ENCODE measurements around the gene CCDC27.

The CCDC27 gene

GRCh38 chr1:3733883-3734589, 18.2 kb upstream of the CCDC27 start:
- Histone ChIP-seq H3K4me1 (ENCODE audit: insufficient read depth, low read length) (no peaks in the 10 kb centered on the region), H3K27me3 (ENCODE audit: insufficient read depth, low read length) (no peaks in the 10 kb centered on the region), H3K9me3 (ENCODE audit: insufficient read depth, low read depth, low read length) (no peaks in the 10 kb centered on the region), H3K27ac (ENCODE audit: low read length) (no peak overlapping the region), H3K36me3 (ENCODE audit: insufficient read depth, low read depth, low read length) (peaks cover 35% of the 10 kb centered on the region), H3K4me3 (ENCODE audit: low read length) (no peak overlapping the region), H3K9ac (ENCODE audit: low read depth, low read length) (no peak overlapping the region)

GRCh38 chr1:3734602-3735001, 17.6 kb upstream of the CCDC27 start:
- Histone ChIP-seq H3K9me3 (ENCODE audit: insufficient read depth, low read depth, low read length) (no peaks in the 10 kb centered on the region), H3K4me1 (ENCODE audit: insufficient read depth, low read length) (no peaks in the 10 kb centered on the region), H3K27ac (ENCODE audit: low read length) (no peak overlapping the region), H3K9ac (ENCODE audit: low read depth, low read length) (no peak overlapping the region), H3K36me3 (ENCODE audit: insufficient read depth, low read depth, low read length) (peaks cover 41% of the 10 kb centered on the region), H3K27me3 (ENCODE audit: insufficient read depth, low read length) (no peaks in the 10 kb centered on the region), H3K4me3 (ENCODE audit: low read length) (no peak overlapping the region)

- no peak overlapping the region for H3K4me3 ChIP-seq (ENCODE audit: low read length)
- no peaks in the 10 kb centered on the region for H3K27me3 ChIP-seq (ENCODE audit: insufficient read depth, low read length)
- no peaks in the 10 kb centered on the region for H3K4me1 ChIP-seq (ENCODE audit: insufficient read depth, low read length)
- H3K36me3 ChIP-seq (ENCODE audit: insufficient read depth, low read depth, low read length), result peaks cover 47% of the 10 kb centered on the region
- no peak overlapping the region for H3K27ac ChIP-seq (ENCODE audit: low read length)
- H3K9ac ChIP-seq (ENCODE audit: low read depth, low read length), result no peak overlapping the region
- no peaks in the 10 kb centered on the region for H3K9me3 ChIP-seq (ENCODE audit: insufficient read depth, low read depth, low read length)
These were observed 17.1 kb upstream of the CCDC27 start for GRCh38 chr1:3735027-3735681.

- Histone ChIP-seq H3K9ac (ENCODE audit: low read depth, low read length) (no peak overlapping the region), H3K36me3 (ENCODE audit: insufficient read depth, low read depth, low read length) (peaks cover 49% of the 10 kb centered on the region), H3K4me1 (ENCODE audit: insufficient read depth, low read length) (no peaks in the 10 kb centered on the region), H3K4me3 (ENCODE audit: low read length) (no peak overlapping the region), H3K27me3 (ENCODE audit: insufficient read depth, low read length) (no peaks in the 10 kb centered on the region), H3K9me3 (ENCODE audit: insufficient read depth, low read depth, low read length) (no peaks in the 10 kb centered on the region), H3K27ac (ENCODE audit: low read length) (no peak overlapping the region)
These were observed 16.6 kb upstream of the CCDC27 start for GRCh38 chr1:3735688-3736087.

- Histone ChIP-seq H3K9ac (ENCODE audit: low read depth, low read length) (no peak overlapping the region), H3K27me3 (ENCODE audit: insufficient read depth, low read length) (no peaks in the 10 kb centered on the region), H3K27ac (ENCODE audit: low read length) (no peak overlapping the region), H3K4me3 (ENCODE audit: low read length) (no peak overlapping the region), H3K36me3 (ENCODE audit: insufficient read depth, low read depth, low read length) (peaks cover 49% of the 10 kb centered on the region), H3K9me3 (ENCODE audit: insufficient read depth, low read depth, low read length) (no peaks in the 10 kb centered on the region), H3K4me1 (ENCODE audit: insufficient read depth, low read length) (no peaks in the 10 kb centered on the region)
These were observed 16.1 kb upstream of the CCDC27 start for GRCh38 chr1:3736131-3736561.

GRCh38 chr1:3736708-3737107, 15.5 kb upstream of the CCDC27 start:
- H3K9me3 ChIP-seq (ENCODE audit: insufficient read depth, low read depth, low read length), result no peaks in the 10 kb centered on the region
- H3K36me3 ChIP-seq (ENCODE audit: insufficient read depth, low read depth, low read length), result peaks cover 54% of the 10 kb centered on the region
- no peak overlapping the region for H3K9ac ChIP-seq (ENCODE audit: low read depth, low read length)
- no peak overlapping the region for H3K27ac ChIP-seq (ENCODE audit: low read length)
- no peak overlapping the region for H3K4me3 ChIP-seq (ENCODE audit: low read length)
- H3K4me1 ChIP-seq (ENCODE audit: insufficient read depth, low read length), result no peaks in the 10 kb centered on the region
- no peaks in the 10 kb centered on the region for H3K27me3 ChIP-seq (ENCODE audit: insufficient read depth, low read length)

- Histone ChIP-seq H3K4me3 (ENCODE audit: low read length) (no peak overlapping the region), H3K4me1 (ENCODE audit: insufficient read depth, low read length) (no peaks in the 10 kb centered on the region), H3K9me3 (ENCODE audit: insufficient read depth, low read depth, low read length) (no peaks in the 10 kb centered on the region), H3K27ac (ENCODE audit: low read length) (no peak overlapping the region), H3K36me3 (ENCODE audit: insufficient read depth, low read depth, low read length) (peaks cover 72% of the 10 kb centered on the region), H3K9ac (ENCODE audit: low read depth, low read length) (no peak overlapping the region), H3K27me3 (ENCODE audit: insufficient read depth, low read length) (no peaks in the 10 kb centered on the region)
These were observed 13.3 kb upstream of the CCDC27 start for GRCh38 chr1:3738943-3739342.

- no peaks in the 10 kb centered on the region for H3K27me3 ChIP-seq (ENCODE audit: insufficient read depth, low read length)
- no peak overlapping the region for H3K4me3 ChIP-seq (ENCODE audit: low read length)
- peaks cover 74% of the 10 kb centered on the region for H3K36me3 ChIP-seq (ENCODE audit: insufficient read depth, low read depth, low read length)
- H3K9me3 ChIP-seq (ENCODE audit: insufficient read depth, low read depth, low read length), result no peaks in the 10 kb centered on the region
- H3K4me1 ChIP-seq (ENCODE audit: insufficient read depth, low read length), result no peaks in the 10 kb centered on the region; the same call in 1 of the 2 replicates
- no peak overlapping the region for H3K27ac ChIP-seq (ENCODE audit: low read length)
- no peak overlapping the region for H3K9ac ChIP-seq (ENCODE audit: low read depth, low read length)
These were observed 12.2 kb upstream of the CCDC27 start for GRCh38 chr1:3740042-3740441.

- Histone ChIP-seq H3K27me3 (ENCODE audit: insufficient read depth, low read length) (no peaks in the 10 kb centered on the region), H3K9ac (ENCODE audit: low read depth, low read length) (no peak overlapping the region), H3K36me3 (ENCODE audit: insufficient read depth, low read depth, low read length) (peaks cover 75% of the 10 kb centered on the region), H3K4me3 (ENCODE audit: low read length) (no peak overlapping the region), H3K9me3 (ENCODE audit: insufficient read depth, low read depth, low read length) (no peaks in the 10 kb centered on the region), H3K27ac (ENCODE audit: low read length) (no peak overlapping the region), H3K4me1 (ENCODE audit: insufficient read depth, low read length) (peaks cover 6% of the 10 kb centered on the region; the same call in 1 of the 2 replicates)
These were observed 11.5 kb upstream of the CCDC27 start for GRCh38 chr1:3740752-3741151.

- no peak overlapping the region for H3K9ac ChIP-seq (ENCODE audit: low read depth, low read length)
- no peak overlapping the region for H3K27ac ChIP-seq (ENCODE audit: low read length)
- no peaks in the 10 kb centered on the region for H3K9me3 ChIP-seq (ENCODE audit: insufficient read depth, low read depth, low read length)
- no peaks in the 10 kb centered on the region for H3K27me3 ChIP-seq (ENCODE audit: insufficient read depth, low read length)
- peaks cover 12% of the 10 kb centered on the region; the same call in 1 of the 2 replicates for H3K4me1 ChIP-seq (ENCODE audit: insufficient read depth, low read length)
- peaks cover 64% of the 10 kb centered on the region for H3K36me3 ChIP-seq (ENCODE audit: insufficient read depth, low read depth, low read length)
- H3K4me3 ChIP-seq (ENCODE audit: low read length), result no peak overlapping the region
These were observed 10.4 kb upstream of the CCDC27 start for GRCh38 chr1:3741566-3742438.

GRCh38 chr1:3742439-3743298, 9.6 kb upstream of the CCDC27 start:
- Histone ChIP-seq H3K4me3 (ENCODE audit: low read length) (no peak overlapping the region), H3K27me3 (ENCODE audit: insufficient read depth, low read length) (no peaks in the 10 kb centered on the region), H3K9me3 (ENCODE audit: insufficient read depth, low read depth, low read length) (no peaks in the 10 kb centered on the region), H3K27ac (ENCODE audit: low read length) (no peak overlapping the region), H3K9ac (ENCODE audit: low read depth, low read length) (no peak overlapping the region), H3K36me3 (ENCODE audit: insufficient read depth, low read depth, low read length) (peaks cover 57% of the 10 kb centered on the region), H3K4me1 (ENCODE audit: insufficient read depth, low read length) (peaks cover 12% of the 10 kb centered on the region; the same call in 1 of the 2 replicates)
